Measurements from ENCODE around the gene SPIN2B. TPM values are rescaled to one million over a fixed set of nuclear protein-coding genes. Genes with fewer than 3 reads are reported as not detected.
"Not testable (repeated sequence)": the region's sequence is repeated elsewhere in the genome, so short reads cannot be mapped to it uniquely, and the experiment has no call there.

The SPIN2B gene
- total RNA-seq, result 1 to 10 TPM; 9.8 to 9.9 TPM
- 1.5 to 3.5 reads per million in 2 donors for total RNA-seq

DNA sequence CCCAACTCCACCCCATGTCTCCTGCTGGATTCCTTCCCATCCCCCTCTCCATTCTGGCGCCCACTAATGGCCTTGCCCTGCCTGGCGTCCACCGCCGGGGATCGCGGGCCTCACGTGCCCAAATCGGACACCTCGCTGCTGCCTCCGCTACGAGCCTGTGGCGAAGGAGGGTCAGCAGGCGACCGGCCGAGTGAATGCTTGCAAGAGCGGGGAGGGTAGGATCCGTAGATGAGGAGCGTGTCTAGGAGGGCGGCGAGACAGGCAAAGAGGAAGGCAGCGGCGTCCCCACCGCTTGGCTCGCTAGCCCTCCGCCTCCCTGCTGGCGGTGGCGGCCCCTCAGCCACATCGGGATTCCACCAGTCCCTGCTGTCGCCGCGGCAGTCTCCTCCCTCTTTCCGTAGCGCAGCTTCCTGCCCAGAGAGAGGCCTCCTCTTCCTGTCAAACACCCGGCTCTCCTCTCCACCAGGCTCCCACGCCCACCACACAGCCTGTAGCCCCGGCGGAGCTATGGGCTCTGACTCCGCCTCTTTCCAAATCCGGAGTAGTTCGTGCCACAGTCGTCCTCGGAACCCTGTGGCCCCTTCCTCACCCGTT, at the start of gene SPIN2B:
SPIN2B (minus strand) TSS at position 387 of the 594 bp plus-strand sequence.
- DNase-seq, result peak; percentile 46 to 62 (median 53)
- H3K4me3 Mint-ChIP-seq, result peak within 1 kb of the TSS; percentile 95
- H3K27me3 Mint-ChIP-seq, result no peaks in the 10 kb centered on the region
- H3K27ac Mint-ChIP-seq, result peak within 1 kb of the TSS; percentile 74
- peak; percentile 99 for ATAC-seq
- no peaks in the 10 kb centered on the region for H3K9me3 ChIP-seq (ENCODE audit: control insufficient read depth, low read length, poor library complexity, severe bottlenecking)
- peaks cover 5% of the 10 kb centered on the region for H3K36me3 Mint-ChIP-seq (ENCODE audit: low read depth)
- peaks cover 12% of the 10 kb centered on the region for H3K4me1 Mint-ChIP-seq

DNA sequence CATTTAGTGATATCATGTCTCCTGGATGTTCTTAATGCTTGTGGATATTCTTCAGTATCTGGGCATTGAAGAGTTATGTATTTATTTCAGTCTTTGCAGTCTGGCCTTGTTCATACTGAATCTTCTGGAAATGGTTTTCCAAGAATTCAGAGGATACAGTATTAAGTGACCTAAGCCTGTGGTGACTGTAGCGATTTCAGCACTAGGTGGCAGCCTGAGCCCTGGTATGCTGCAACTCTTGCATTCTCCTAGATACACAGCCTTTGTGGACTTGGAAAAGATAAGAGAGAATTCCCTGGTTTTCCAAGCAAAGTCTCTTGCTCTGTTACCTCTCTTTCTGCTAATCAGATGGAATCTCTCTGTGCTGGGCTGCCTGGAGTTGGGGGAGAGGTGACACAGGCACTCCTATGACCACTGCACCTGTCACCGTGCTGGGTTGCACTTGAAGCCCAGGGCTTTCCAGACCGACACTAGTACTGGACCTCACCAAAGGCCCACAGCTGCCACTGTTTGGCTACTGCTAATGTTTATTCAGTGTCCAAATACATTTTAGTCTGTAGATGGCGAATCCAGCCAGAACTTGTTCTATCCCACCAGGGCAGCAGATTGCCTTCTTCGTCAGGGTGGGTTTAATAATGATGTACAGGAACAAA, 35.2 kb upstream of the SPIN2B start:
- H3K4me3 Mint-ChIP-seq, result no peak overlapping the region
- no peaks in the 10 kb centered on the region for H3K4me1 Mint-ChIP-seq
- H3K9me3 ChIP-seq (ENCODE audit: control insufficient read depth, low read length, poor library complexity, severe bottlenecking), result no peaks in the 10 kb centered on the region
- H3K27ac Mint-ChIP-seq, result no peak overlapping the region
- DNase-seq (no peak), ATAC-seq (no peak)
- H3K36me3 Mint-ChIP-seq (ENCODE audit: low read depth), result no peaks in the 10 kb centered on the region
- no peaks in the 10 kb centered on the region for H3K27me3 Mint-ChIP-seq

DNA sequence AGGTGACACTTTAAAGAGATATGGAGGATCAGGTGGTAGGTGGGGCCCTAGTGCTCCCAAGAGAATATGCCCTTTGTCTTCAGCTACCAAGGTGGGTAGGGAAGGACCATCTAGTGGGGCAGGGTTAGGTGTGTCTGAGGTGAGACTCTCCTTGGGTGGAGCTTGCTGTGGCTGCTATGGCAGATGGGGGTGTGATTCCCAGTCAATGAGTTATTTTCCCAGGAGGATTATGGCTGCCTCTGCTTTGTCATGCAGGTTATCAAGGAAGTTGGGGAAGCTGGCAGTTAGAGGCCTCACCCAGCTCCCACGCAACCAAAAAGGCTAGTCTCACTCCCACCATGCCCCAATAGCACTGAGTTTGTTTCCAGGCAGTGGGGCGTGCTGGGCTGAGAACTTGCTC, 33.8 kb upstream of the SPIN2B start:
- Mint-ChIP-seq H3K27me3 (no peaks in the 10 kb centered on the region), H3K27ac (no peak overlapping the region), H3K36me3 (ENCODE audit: low read depth) (no peaks in the 10 kb centered on the region), H3K4me1 (no peaks in the 10 kb centered on the region), H3K4me3 (no peak overlapping the region)
- ATAC-seq (no peak), DNase-seq (no peak)
- H3K9me3 ChIP-seq (ENCODE audit: control insufficient read depth, low read length, poor library complexity, severe bottlenecking), result no peaks in the 10 kb centered on the region

DNA sequence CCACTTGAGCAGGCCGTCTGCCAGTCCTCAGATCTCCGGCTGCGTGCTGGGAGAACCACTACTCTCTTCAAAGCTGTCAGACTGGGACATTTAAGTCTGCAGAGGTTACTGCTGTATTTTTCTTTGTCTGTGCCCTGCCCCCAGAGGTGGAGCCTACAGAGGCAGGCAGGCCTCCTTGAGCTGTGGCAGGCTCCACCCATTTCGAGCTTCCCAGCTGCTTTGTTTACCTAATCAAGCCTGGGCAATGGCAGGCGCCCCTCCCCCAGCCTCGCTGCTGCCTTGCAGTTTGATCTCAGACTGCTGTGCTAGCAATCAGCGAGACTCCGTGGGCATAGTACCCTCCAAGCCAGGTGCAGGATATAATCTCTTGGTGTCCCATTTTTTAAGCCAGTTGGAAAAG, 30.9 kb upstream of the SPIN2B start:
- H3K27ac Mint-ChIP-seq, result not testable (repeated sequence)

DNA sequence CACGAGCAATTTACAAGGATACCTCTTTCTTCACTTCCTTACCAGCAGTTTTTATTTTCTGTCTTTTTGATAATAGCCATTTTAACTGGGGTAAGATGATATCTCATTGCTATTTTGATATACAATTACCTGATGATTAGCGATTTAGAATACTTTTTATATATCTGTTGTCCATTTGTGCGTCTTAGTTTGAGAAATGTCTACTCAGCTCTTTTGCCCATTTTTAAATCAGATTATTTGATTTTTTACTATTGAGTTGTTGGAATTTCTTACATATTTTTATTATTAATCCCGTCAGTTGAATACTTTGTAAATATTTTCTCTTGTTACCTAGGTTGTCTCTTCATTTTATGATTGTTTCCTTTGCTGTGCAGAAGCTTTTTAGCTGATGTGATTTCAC, 17.3 kb upstream of the SPIN2B start:
- ATAC-seq (no peak), DNase-seq (no peak)
- Mint-ChIP-seq H3K4me3 (no peak overlapping the region), H3K27me3 (no peaks in the 10 kb centered on the region), H3K36me3 (ENCODE audit: low read depth) (peaks cover 2% of the 10 kb centered on the region), H3K4me1 (peaks cover 12% of the 10 kb centered on the region), H3K27ac (no peak overlapping the region)
- no peaks in the 10 kb centered on the region for H3K9me3 ChIP-seq (ENCODE audit: control insufficient read depth, low read length, poor library complexity, severe bottlenecking)

More for the DNA sequence above, 30.9 kb upstream of the SPIN2B start:
- ATAC-seq; H3K9me3 ChIP-seq (ENCODE audit: control insufficient read depth, low read length, poor library complexity, severe bottlenecking); H3K27me3 Mint-ChIP-seq; DNase-seq; H3K4me1 Mint-ChIP-seq; H3K4me3 Mint-ChIP-seq; H3K36me3 Mint-ChIP-seq (ENCODE audit: low read depth): not testable (repeated sequence)

DNA sequence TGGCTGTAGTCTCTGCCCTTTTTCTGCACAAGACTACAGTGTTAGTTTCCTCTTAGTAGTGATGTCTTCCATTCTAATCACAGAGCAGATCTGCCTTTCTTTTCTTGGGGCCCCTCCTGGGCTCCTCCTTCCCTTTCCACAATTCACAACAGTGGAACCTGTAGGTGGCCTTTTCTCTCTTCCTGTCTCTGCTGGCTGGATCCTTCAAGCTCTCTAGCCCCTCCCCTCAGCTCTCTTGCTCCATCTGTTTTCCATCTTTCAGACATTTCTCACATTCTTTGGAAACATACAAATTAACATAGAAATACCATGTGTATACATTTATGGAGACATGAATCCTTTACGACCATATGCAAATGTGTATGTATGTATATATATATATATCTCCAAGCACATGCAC, 16.2 kb upstream of the SPIN2B start:
- H3K9me3 ChIP-seq (ENCODE audit: control insufficient read depth, low read length, poor library complexity, severe bottlenecking), result no peaks in the 10 kb centered on the region
- Mint-ChIP-seq H3K4me1 (peaks cover 9% of the 10 kb centered on the region), H3K36me3 (ENCODE audit: low read depth) (peaks cover 5% of the 10 kb centered on the region), H3K27ac (no peak overlapping the region), H3K27me3 (no peaks in the 10 kb centered on the region), H3K4me3 (no peak overlapping the region)
- DNase-seq (no peak), ATAC-seq (no peak)

DNA sequence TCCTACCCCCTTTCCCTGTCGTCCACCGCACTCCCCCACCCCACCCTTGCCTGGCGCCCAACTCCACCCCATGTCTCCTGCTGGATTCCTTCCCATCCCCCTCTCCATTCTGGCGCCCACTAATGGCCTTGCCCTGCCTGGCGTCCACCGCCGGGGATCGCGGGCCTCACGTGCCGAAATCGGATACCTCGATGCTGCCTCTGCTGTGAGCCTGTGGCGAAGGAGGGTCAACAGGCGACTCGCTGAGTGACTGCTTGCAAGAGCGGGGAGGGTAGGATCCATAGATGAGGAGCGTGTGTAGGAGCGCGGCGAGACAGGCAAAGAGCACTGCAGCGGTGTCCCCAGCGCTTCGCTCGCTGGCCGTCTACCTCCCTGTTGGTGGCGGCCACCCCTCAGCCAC, 15.7 kb upstream of the SPIN2B start, which contains the start of gene SPIN2A:
SPIN2A (minus strand) TSS at position 325 of the 400 bp plus-strand sequence. CDS start 800 bp downstream, outside the sequence.
- H3K27ac Mint-ChIP-seq, H3K4me1 Mint-ChIP-seq: not testable (repeated sequence)

DNA sequence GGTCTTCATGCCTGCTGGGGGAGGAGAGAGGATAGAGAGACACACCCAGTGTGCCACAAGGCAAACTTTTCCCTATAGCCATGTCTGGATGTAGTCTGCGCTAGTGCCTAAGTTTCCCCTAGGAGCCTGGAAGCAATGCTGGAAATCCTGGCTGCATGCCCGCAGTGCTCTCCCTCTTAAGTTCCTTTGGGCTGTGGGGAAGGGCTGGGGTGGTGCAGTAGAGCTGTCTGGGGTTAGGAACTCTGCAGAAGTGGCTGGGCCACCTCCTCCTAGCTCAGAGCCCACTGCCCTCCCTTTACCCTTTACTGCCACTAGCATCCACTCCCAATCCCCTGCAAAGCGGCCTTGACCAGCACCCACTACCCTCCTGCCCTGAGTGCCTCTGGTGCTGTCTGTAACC, 15.2 kb upstream of the SPIN2B start:
- H3K36me3 Mint-ChIP-seq (ENCODE audit: low read depth); DNase-seq; H3K27ac Mint-ChIP-seq; H3K4me1 Mint-ChIP-seq; ATAC-seq; H3K9me3 ChIP-seq (ENCODE audit: control insufficient read depth, low read length, poor library complexity, severe bottlenecking); H3K4me3 Mint-ChIP-seq; H3K27me3 Mint-ChIP-seq: not testable (repeated sequence)

More for the DNA sequence above, 15.7 kb upstream of the SPIN2B start, which contains the start of gene SPIN2A:
- not testable (repeated sequence) for H3K4me3 Mint-ChIP-seq; DNase-seq; ATAC-seq; H3K9me3 ChIP-seq (ENCODE audit: control insufficient read depth, low read length, poor library complexity, severe bottlenecking); H3K27me3 Mint-ChIP-seq; H3K36me3 Mint-ChIP-seq (ENCODE audit: low read depth)

DNA sequence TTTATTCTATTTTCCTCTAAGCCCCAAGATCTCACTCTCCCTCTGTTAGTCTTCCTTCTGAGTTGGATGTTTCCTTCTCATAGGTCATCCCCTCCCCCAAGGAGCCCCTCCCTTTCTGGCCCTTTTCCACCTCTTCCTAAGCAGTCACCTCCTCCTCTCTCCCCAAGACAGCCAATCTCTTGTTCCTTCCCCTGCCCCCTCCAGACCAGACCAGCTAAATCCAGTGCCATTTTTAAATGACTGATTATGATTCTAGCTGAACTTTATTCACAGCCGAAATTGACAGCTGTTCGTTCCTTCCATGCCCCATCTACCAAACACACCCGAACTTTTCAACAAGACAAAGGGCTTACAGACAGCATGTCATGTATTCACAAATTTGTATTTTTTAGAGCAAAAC, 13.9 kb upstream of the SPIN2B start:
- Mint-ChIP-seq H3K27me3 (no peaks in the 10 kb centered on the region), H3K27ac (no peak overlapping the region), H3K4me3 (no peak overlapping the region), H3K4me1 (peaks cover 4% of the 10 kb centered on the region), H3K36me3 (ENCODE audit: low read depth) (peaks cover 5% of the 10 kb centered on the region)
- ATAC-seq (no peak), DNase-seq (no peak)
- no peaks in the 10 kb centered on the region for H3K9me3 ChIP-seq (ENCODE audit: control insufficient read depth, low read length, poor library complexity, severe bottlenecking)

DNA sequence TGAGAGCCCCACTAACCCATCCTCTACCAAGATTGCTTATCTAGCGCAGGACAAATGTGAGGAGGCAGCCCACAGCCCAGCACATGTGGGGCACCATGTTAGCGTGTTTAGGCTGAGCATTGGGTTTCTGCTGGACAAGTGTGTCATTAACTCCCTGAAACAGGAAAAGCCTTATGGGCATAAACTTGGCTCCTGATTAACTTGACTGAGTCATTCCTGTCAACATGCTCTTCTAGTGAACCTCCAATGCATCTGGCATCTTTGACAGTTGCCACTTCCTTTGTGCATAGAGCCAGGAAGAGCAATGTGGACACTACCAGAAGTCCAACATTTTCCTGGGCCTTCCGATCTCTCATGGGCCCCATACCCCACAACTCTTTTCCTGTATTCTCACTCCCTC, 13.4 kb upstream of the SPIN2B start:
- peaks cover 4% of the 10 kb centered on the region for H3K4me1 Mint-ChIP-seq
- H3K27me3 Mint-ChIP-seq, result no peaks in the 10 kb centered on the region
- H3K36me3 Mint-ChIP-seq (ENCODE audit: low read depth), result peaks cover 5% of the 10 kb centered on the region
- H3K9me3 ChIP-seq (ENCODE audit: control insufficient read depth, low read length, poor library complexity, severe bottlenecking), result no peaks in the 10 kb centered on the region
- H3K4me3 Mint-ChIP-seq, result no peak overlapping the region
- ATAC-seq, result no peak
- no peak overlapping the region for H3K27ac Mint-ChIP-seq
- DNase-seq, result no peak

DNA sequence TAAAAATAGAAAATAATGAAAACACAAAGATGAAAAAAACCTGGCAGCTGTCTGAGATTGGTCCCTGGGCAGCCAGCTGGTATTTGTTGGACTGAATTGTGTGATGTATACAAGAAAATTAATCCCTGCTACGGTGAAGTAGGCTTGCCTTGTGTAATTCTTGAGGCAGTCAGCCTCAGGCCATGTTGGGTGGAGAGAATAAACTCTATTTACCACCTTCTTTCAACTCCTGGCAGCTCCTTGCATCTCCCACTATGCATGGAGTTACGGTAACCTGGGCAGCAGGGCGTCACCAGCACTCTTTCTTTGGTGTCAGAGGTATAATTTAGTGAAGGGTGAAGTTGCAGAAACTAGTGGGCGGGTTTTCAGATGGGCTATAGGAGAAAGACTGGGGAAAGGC, 12.4 kb upstream of the SPIN2B start:
- Mint-ChIP-seq H3K27me3 (no peaks in the 10 kb centered on the region), H3K36me3 (ENCODE audit: low read depth) (peaks cover 5% of the 10 kb centered on the region), H3K27ac (no peak overlapping the region), H3K4me3 (no peak overlapping the region), H3K4me1 (peaks cover 4% of the 10 kb centered on the region)
- DNase-seq (no peak), ATAC-seq (no peak)
- H3K9me3 ChIP-seq (ENCODE audit: control insufficient read depth, low read length, poor library complexity, severe bottlenecking), result no peaks in the 10 kb centered on the region

DNA sequence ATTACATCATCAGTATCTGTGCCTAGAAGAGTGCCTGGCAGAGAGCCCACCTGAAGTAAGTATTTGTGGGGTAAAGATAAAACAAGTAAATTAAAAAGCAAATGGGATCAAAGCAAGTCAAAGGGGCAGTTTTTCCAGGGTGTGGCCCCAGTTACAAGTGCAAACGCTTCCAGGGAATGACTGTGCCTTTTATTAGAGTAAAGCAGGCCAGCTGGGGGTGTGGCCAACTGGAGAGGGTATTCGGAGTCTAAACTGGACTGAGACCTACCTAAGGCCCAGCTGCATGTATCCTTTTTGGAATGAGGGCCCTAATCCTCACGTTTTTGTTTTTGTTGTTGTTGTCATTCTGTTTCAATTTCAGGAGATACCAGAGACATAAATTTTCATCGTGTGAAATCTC, 11.9 kb upstream of the SPIN2B start:
- H3K9me3 ChIP-seq (ENCODE audit: control insufficient read depth, low read length, poor library complexity, severe bottlenecking); H3K4me1 Mint-ChIP-seq; H3K27ac Mint-ChIP-seq; H3K27me3 Mint-ChIP-seq; H3K36me3 Mint-ChIP-seq (ENCODE audit: low read depth); ATAC-seq; H3K4me3 Mint-ChIP-seq; DNase-seq: not testable (repeated sequence)

DNA sequence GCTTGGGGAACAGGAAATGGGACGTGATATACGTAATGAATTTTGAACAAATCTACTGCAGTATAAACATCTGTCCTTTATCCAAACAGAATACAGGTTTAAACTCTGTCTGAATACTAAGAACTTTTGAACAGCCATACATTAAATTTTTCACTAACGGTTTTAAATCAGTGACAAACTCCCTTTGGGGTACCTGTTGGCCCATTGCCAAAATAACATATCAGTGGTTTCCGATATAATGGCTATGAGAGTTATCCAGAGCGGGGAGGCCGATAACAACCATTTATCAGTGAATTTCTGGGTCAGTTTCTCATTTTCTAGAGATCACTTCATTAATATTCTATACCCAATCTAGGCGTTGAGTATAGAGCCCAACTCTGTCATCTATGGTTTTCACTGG, 10.7 kb upstream of the SPIN2B start:
- peaks cover 4% of the 10 kb centered on the region for H3K4me1 Mint-ChIP-seq

DNA sequence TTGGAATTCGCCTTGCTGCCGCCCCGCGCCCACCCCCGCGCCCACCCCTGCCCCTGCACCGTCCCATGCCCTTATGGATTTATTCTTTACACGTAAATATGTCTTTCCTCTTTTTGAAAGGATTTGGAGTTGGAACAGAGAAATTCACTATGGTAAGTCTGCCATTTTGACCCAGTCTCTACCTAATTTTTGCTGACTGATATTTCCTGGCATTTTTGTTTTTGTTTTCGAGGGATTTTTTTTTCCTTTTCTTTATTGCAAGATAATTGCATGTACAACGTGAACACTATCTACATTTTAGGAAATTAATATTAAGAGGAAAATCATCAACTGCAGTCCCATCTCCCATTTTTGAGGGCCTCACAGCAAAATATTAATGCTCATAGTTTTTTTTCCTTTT, 468 bp upstream of the SPIN2B start:
- no peak for ATAC-seq
- peak overlapping the region; percentile 95 for H3K4me3 Mint-ChIP-seq
- peak overlapping the region; percentile 74 for H3K27ac Mint-ChIP-seq
- peaks cover 5% of the 10 kb centered on the region for H3K36me3 Mint-ChIP-seq (ENCODE audit: low read depth)
- no peaks in the 10 kb centered on the region for H3K9me3 ChIP-seq (ENCODE audit: control insufficient read depth, low read length, poor library complexity, severe bottlenecking)
- peaks cover 12% of the 10 kb centered on the region for H3K4me1 Mint-ChIP-seq
- no peaks in the 10 kb centered on the region for H3K27me3 Mint-ChIP-seq
- no peak for DNase-seq

More for the DNA sequence above, 10.7 kb upstream of the SPIN2B start:
- no peak overlapping the region for H3K4me3 Mint-ChIP-seq
- no peaks in the 10 kb centered on the region for H3K9me3 ChIP-seq (ENCODE audit: control insufficient read depth, low read length, poor library complexity, severe bottlenecking)
- ATAC-seq (no peak), DNase-seq (no peak)
- H3K27ac Mint-ChIP-seq, result no peak overlapping the region
- H3K27me3 Mint-ChIP-seq, result no peaks in the 10 kb centered on the region
- H3K36me3 Mint-ChIP-seq (ENCODE audit: low read depth), result peaks cover 5% of the 10 kb centered on the region
